Mesothelial cell of epicardium (in vitro differentiated cells): ENCODE results near the gene PRAC1. TPM values are rescaled to one million over a fixed set of nuclear protein-coding genes. Genes with fewer than 3 reads are reported as not detected.

ENCODE experiments used
- DNase-seq, 2 experiments: peaks; one replicate each; pipeline ENCODE4 v3.0.0; 2021; ENCODE audit warnings: low spot score in 2 of 2; ENCODE audit not compliant: unreplicated experiment in 2 of 2
- H3K27ac Mint-ChIP-seq: 2 replicates; pipeline ENCODE4 v1.8.0; 2021; ENCODE audit warnings: mixed read lengths
- H3K27me3 Mint-ChIP-seq: 2 replicates; pipeline ENCODE4 v1.8.0; 2021; ENCODE audit warnings: low read depth, mixed read lengths
- H3K36me3 Mint-ChIP-seq: 2 replicates; pipeline ENCODE4 v1.8.0; 2021; ENCODE audit warnings: mixed read lengths
- H3K4me1 Mint-ChIP-seq: 2 replicates; pipeline ENCODE4 v1.8.0; 2021; ENCODE audit warnings: mixed read lengths
- H3K4me3 Mint-ChIP-seq: 2 replicates; pipeline ENCODE4 v1.8.0; 2021; ENCODE audit warnings: mild to moderate bottlenecking, moderate library complexity, mixed read lengths
- H3K9me3 Mint-ChIP-seq: 2 replicates; pipeline ENCODE4 v1.8.0; 2021; ENCODE audit warnings: mixed read lengths
- total RNA-seq: library from RNA; stranded (reverse); gene quantifications from 3 replicates; pipeline ENCODE4 v1.2.1, GENCODE V29; 2021
- TF ChIP-seq, protein P1 (sequence below): fragments of 200-600 bp; sonication (generic); IDR thresholded peaks from one replicate; pipeline ENCODE4 v1.5.0; 2021; ENCODE audit warnings: antibody characterized with exemption; ENCODE audit not compliant: unreplicated experiment

Gene PRAC1
- total RNA-seq, 1 donor from 2014 or later, result 14.0 TPM

DNA sequence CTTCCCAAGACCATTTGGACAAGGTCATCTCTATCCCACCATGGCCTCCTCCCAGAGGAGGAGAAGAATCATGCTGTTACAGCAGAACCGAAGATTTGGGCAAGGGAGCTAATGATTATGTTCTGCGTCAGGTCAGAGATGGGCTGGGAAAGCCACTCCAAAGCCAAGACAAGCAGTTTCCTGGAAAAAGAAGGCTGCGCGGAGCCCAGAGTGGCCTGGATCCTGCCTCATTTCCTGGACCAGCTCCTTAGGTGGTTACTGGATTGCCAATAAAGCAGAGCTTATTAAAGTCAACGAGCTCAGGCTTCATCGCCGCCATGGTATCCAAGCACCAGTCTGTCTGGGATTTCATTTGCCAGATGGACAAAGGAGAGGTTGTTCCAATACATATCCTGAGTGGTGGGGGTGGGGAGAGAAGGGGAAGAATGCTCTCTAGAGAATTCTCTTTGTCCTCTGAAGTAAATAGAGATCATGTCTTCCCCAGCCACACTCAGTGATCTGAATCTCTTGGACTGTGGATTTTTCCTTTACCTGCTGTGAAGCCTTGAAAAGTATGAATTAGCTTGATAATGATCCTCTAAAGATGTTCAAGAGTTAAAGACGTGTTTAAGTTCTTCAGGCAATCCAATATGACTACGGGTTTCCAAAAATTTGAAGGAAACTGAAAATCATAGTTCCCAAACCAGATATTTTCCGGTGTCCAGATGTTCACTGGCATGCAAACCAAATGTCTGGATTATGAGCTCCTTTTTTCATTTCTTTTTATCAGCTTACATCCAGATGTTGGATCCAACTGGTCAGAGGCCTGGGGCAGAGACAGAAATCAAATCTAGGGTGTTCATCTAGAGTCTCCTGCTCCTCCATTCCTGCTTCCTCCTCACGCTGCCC lies 17.7 kb downstream of the PRAC1 start:
- Mint-ChIP-seq H3K27ac (peak overlapping the region; percentile 88), H3K36me3 (no peaks in the 10 kb centered on the region), H3K4me1 (peaks cover 4% of the 10 kb centered on the region), H3K9me3 (no peaks in the 10 kb centered on the region), H3K27me3 (peaks cover 65% of the 10 kb centered on the region), H3K4me3 (no peak overlapping the region)
- TF ChIP-seq, protein P1, sequence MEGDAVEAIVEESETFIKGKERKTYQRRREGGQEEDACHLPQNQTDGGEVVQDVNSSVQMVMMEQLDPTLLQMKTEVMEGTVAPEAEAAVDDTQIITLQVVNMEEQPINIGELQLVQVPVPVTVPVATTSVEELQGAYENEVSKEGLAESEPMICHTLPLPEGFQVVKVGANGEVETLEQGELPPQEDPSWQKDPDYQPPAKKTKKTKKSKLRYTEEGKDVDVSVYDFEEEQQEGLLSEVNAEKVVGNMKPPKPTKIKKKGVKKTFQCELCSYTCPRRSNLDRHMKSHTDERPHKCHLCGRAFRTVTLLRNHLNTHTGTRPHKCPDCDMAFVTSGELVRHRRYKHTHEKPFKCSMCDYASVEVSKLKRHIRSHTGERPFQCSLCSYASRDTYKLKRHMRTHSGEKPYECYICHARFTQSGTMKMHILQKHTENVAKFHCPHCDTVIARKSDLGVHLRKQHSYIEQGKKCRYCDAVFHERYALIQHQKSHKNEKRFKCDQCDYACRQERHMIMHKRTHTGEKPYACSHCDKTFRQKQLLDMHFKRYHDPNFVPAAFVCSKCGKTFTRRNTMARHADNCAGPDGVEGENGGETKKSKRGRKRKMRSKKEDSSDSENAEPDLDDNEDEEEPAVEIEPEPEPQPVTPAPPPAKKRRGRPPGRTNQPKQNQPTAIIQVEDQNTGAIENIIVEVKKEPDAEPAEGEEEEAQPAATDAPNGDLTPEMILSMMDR, result no peak
- DNase-seq, result no peak

DNA sequence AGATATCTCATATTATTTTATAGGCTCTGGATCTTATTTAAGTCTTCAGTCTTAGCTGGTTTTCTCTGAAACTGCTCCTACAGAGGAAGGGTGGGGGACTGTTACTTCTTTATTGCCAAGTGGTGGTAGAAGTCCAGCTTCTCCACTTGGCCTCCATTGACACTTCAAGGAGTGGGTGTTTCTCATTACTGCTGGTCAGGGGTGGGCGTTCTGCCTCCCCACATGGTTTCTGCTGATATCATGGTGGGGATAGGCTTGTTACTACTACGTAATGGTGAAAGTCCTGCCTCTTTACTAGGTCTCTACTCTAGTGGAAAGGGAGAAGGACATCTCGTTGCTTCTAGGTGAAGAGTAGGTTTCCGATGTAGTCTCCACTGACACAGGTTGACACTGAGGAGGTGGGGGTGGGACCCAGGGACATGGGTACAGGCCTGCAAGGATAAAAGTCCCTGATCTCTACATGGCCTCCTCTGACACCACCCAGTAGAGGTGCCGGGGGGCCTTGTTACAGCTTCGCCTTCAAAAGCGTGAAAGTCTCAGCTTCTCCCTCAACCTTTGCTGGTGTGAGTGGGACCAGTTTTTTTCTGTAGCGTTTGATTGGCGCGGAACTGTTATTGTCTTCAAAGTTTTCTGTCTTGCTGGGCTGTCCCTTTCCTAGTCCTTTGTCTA lies 20.3 kb downstream of the PRAC1 start:
- no peak overlapping the region for H3K27ac Mint-ChIP-seq
- no peak for DNase-seq
- H3K9me3 Mint-ChIP-seq, result no peaks in the 10 kb centered on the region
- peaks cover 50% of the 10 kb centered on the region for H3K27me3 Mint-ChIP-seq
- peaks cover 4% of the 10 kb centered on the region for H3K4me1 Mint-ChIP-seq
- no peak overlapping the region for H3K4me3 Mint-ChIP-seq
- H3K36me3 Mint-ChIP-seq, result no peaks in the 10 kb centered on the region
- TF ChIP-seq, protein P1, result no peak

DNA sequence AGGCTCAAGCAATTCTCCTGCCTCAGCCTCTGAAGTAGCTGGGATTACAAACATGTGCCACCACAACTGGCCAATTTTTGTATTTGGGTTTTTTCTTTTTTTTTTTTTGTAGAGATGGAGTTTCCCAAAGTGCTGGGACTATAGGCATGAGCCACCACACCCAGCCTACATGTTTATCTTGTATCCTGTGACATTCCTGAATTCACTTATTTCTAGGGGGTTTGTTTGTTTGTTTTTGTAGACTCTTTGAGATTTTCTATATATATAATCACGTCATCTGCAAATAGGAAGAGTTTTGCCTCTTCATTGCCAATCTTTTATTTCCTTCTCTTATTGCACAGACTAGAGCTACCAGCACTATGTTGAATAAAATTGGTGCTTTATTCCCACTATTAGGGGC lies 29.1 kb downstream of the PRAC1 start:
- H3K27me3 Mint-ChIP-seq, result peaks cover 15% of the 10 kb centered on the region
- DNase-seq, result no peak
- TF ChIP-seq, protein P1, result no peak

DNA sequence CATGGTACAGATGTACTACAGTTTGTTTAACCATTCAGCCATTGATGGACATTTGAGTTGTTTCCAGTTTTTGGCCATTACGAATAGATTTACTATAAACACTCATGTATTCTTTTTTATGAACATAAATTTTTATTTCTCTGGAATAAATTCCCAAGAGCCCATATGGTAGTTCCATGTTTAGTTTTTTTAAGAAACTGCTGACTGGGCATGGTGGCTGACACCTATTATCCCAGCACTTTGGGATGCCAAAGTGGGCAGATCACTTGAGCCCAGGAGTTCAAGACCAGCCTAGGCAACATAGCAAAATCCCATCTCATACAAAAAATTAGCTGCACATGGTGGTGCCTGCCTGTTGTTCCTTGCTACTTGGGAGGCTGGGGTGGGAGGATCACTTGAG lies 30.3 kb downstream of the PRAC1 start:
- DNase-seq, result no peak
- Mint-ChIP-seq H3K36me3 (no peaks in the 10 kb centered on the region), H3K9me3 (no peaks in the 10 kb centered on the region), H3K4me3 (no peak overlapping the region), H3K27me3 (peaks cover 12% of the 10 kb centered on the region), H3K27ac (no peak overlapping the region), H3K4me1 (no peaks in the 10 kb centered on the region)
- TF ChIP-seq, protein P1, result no peak

More for the DNA sequence above, 29.1 kb downstream of the PRAC1 start:
- H3K9me3 Mint-ChIP-seq, result no peaks in the 10 kb centered on the region
- H3K36me3 Mint-ChIP-seq, result no peaks in the 10 kb centered on the region
- H3K27ac Mint-ChIP-seq, result no peak overlapping the region
- no peak overlapping the region for H3K4me3 Mint-ChIP-seq
- no peaks in the 10 kb centered on the region for H3K4me1 Mint-ChIP-seq

DNA sequence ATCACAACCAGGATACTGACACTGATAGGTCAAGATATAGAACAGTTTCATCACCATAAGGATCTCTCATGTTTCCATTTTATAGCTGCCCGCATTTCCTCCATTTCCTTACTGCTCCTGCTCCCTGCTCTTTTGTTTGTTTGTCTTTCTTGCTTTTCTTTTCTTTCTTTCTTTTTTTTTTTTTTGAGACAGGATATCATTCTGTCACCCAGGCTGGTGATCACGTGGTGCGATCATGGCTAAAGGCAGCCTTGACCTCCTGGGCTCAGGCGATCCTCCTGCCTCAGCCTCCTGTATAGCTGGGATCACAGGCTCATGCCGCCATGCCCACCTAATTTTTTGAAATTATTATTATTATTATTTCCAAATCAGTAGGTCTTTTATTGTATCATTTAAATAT lies 31.7 kb downstream of the PRAC1 start:
- Mint-ChIP-seq H3K36me3 (no peaks in the 10 kb centered on the region), H3K27ac (no peak overlapping the region), H3K4me3 (no peak overlapping the region), H3K4me1 (no peaks in the 10 kb centered on the region), H3K9me3 (no peaks in the 10 kb centered on the region), H3K27me3 (peaks cover 12% of the 10 kb centered on the region)
- no peak for DNase-seq
- TF ChIP-seq, protein P1, result no peak
